ACC112 (cell line): ENCODE measurements around the gene SELENOT.

Experiments used
- H2AFZ ChIP-seq: fragments of 200-600 bp; sonication (generic); one replicate; pipeline ENCODE4 v1.6.0; 2017; ENCODE audit warnings: antibody characterized with exemption, low read length; ENCODE audit not compliant: unreplicated experiment
- H3K27ac ChIP-seq: fragments of 200-600 bp; sonication (generic); 2 replicates; pipeline ENCODE4 v1.5.1; 2014; ENCODE audit warnings: low read depth, mild to moderate bottlenecking, antibody characterized with exemption, low read length, moderate library complexity
- H3K27me3 ChIP-seq: fragments of 200-600 bp; sonication (generic); 2 replicates; pipeline ENCODE4 v1.6.1; 2014; ENCODE audit warnings: mild to moderate bottlenecking, antibody characterized with exemption, low read length, moderate library complexity, mixed read lengths; ENCODE audit not compliant: insufficient read depth
- H3K36me3 ChIP-seq: fragments of 200-600 bp; sonication (generic); 2 replicates; pipeline ENCODE4 v1.6.1; 2016; ENCODE audit warnings: mild to moderate bottlenecking, antibody characterized with exemption, low read length, moderate library complexity, mixed read lengths; ENCODE audit not compliant: insufficient read depth
- H3K4me1 ChIP-seq: fragments of 200-600 bp; sonication (generic); one replicate; pipeline ENCODE4 v1.6.1; 2016; ENCODE audit warnings: low read length, mixed read lengths; ENCODE audit not compliant: insufficient read depth, unreplicated experiment, control insufficient read depth
- H3K4me3 ChIP-seq: fragments of 200-600 bp; sonication (generic); 2 replicates; pipeline ENCODE4 v1.5.1; 2014; ENCODE audit warnings: mild to moderate bottlenecking, low read depth, low read length
- H3K79me2 ChIP-seq: fragments of 200-600 bp; sonication (generic); one replicate; pipeline ENCODE4 v1.6.0; 2016; ENCODE audit warnings: low read length; ENCODE audit not compliant: control insufficient read depth, unreplicated experiment, insufficient read depth

Gene SELENOT

GRCh38 chr3:150662410-150663200, 59.5 kb downstream of the SELENOT start:
- no peak overlapping the region for H2AFZ ChIP-seq
- peaks cover 18% of the 10 kb centered on the region; the same call in 1 of the 2 replicates for H3K27me3 ChIP-seq
- H3K79me2 ChIP-seq, result no peaks in the 10 kb centered on the region
- no peaks in the 10 kb centered on the region for H3K4me1 ChIP-seq
- no peaks in the 10 kb centered on the region for H3K36me3 ChIP-seq
- no peak overlapping the region for H3K27ac ChIP-seq
- no peak overlapping the region for H3K4me3 ChIP-seq

DNA sequence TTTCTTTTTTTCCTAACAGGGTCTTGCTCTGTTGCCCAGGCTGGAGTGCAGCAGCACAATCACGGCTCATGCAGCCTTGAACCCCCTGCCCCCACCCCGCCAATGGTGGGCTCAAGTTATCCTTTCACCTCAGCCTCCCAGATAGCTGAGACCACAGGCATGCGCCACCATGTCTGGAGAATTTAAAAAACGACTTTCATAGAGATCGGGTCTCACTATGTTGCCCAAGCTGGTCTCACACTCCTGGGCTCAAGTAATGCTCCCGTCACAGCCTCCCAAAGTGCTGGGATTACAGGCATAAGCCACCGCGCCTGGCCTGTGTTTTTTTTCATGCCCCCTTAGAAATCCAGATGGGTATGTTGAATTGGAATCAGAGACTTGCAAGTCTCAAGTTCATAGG, 60.3 kb downstream of the SELENOT start:
- no peaks in the 10 kb centered on the region for H3K79me2 ChIP-seq
- H3K4me3 ChIP-seq, result no peak overlapping the region
- no peaks in the 10 kb centered on the region for H3K36me3 ChIP-seq
- H3K4me1 ChIP-seq, result no peaks in the 10 kb centered on the region
- H2AFZ ChIP-seq, result no peak overlapping the region
- no peak overlapping the region for H3K27ac ChIP-seq
- peaks cover 26% of the 10 kb centered on the region for H3K27me3 ChIP-seq

DNA sequence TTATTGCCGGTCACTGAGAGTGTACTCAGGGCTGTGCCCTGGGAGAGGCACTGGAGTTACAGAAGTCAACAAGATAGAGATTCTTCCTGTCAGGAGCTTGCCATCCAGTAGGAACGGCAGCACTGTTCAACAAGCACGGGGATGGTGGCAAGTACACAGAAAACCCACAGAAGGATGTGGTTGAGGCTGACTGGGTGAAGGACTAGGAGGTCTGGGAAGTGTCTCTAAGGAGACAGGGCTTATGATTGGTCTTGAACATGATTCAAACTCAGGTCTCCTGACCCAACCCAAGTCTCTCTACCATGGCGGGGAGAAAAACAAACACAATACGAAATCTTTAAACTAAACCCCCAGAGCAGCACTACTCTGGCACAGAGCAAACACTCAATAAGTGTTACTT, 63.0 kb downstream of the SELENOT start:
- Histone ChIP-seq H3K27me3 (peaks cover 42% of the 10 kb centered on the region), H2AFZ (no peak overlapping the region), H3K4me1 (no peaks in the 10 kb centered on the region)

DNA sequence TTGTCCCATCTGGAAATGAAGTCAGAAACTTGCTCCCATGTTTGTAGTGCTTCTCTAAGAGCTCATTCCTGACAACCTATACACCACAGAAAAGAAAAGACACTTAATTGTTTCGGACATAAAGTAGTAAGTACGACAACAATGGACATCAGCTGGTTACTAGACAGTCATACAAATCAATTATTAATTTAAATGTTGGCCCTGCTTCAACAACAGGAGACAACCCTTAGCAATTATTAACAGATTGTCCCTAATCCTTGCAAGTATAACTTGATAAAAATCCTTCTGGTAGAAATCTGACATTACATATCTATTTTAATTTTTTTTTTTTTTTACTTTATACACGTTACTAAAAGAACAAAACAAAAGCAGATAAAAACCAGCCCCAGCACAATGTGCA, 70.8 kb downstream of the SELENOT start:
- Histone ChIP-seq H3K27ac (no peak overlapping the region), H3K79me2 (no peaks in the 10 kb centered on the region), H3K27me3 (peaks cover 13% of the 10 kb centered on the region), H2AFZ (no peak overlapping the region), H3K4me1 (no peaks in the 10 kb centered on the region), H3K4me3 (no peak overlapping the region), H3K36me3 (no peaks in the 10 kb centered on the region)

More for the DNA sequence above, 63.0 kb downstream of the SELENOT start:
- no peaks in the 10 kb centered on the region for H3K79me2 ChIP-seq
- no peak overlapping the region for H3K27ac ChIP-seq
- no peaks in the 10 kb centered on the region for H3K36me3 ChIP-seq
- H3K4me3 ChIP-seq, result no peak overlapping the region

GRCh38 chr3:150675587-150675986, 72.5 kb downstream of the SELENOT start:
- Histone ChIP-seq H3K4me1 (no peaks in the 10 kb centered on the region), H3K27me3 (peaks cover 3% of the 10 kb centered on the region; the same call in 1 of the 2 replicates), H3K36me3 (no peaks in the 10 kb centered on the region), H3K79me2 (no peaks in the 10 kb centered on the region), H3K4me3 (no peak overlapping the region), H3K27ac (no peak overlapping the region), H2AFZ (no peak overlapping the region)
